Measurements from ENCODE around the gene ZNF618.
"Not testable (repeated sequence)": the region's sequence is repeated elsewhere in the genome, so short reads cannot be mapped to it uniquely, and the experiment has no call there.

Gene ZNF618

DNA sequence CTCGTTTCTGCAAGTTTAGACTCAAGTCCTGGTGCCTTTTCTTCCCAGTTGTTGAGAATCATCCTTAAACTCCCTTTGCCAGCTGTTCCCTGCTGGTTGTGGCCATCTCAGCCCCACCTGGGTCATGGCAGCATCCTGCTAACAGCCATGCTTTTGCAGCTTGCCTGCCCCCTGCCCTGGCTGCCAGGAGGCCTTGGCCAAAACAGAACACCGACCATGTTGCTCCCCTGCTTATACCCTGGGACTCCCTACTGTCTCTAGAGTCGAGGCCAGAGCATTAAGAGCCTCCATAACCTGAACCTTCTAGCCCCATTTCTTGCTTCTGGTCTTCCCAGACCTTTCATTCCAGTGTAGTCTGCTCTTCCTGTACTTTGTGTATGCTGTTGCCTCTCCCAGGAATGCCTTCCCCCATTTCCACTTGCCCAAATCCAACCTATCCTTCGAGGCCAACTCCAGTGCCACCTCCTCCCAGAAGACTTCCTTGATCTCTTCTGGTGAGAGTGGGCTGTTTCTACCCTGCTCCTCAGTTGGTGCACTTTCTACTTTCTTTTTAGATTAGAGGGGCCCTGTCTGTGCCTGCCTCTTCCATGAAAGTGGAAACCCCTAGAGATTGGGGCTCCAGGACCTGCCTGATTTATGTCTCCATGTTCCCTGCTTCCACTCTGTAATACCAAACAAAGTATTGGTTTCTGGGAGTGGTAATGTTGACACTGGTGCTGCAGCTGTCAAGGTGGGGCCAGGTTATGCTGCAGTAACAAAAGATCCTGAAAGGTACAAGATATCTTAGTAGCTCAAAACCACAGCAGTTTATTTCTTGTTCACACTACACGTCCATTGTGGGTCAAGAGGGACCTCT, 113.8 kb downstream of the ZNF618 start:
- no peak for FAIRE-seq

DNA sequence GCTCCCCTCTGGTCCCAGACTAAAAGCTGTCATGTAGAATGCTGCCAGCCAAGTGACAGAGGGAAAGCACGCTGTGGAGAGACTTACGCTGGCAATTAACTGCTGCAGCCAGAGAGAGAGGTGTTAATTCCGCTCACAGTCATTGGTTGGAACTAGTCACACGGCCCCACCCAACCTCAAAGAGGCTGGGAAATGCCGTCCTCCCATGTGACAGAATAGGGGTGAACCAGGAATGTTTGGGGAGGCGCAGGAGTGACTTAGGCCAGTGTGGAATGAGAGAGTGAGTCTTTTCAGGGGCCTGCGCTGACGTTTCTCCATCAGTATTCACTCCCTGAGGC, 114.4 kb downstream of the ZNF618 start:
- no peak for FAIRE-seq

DNA sequence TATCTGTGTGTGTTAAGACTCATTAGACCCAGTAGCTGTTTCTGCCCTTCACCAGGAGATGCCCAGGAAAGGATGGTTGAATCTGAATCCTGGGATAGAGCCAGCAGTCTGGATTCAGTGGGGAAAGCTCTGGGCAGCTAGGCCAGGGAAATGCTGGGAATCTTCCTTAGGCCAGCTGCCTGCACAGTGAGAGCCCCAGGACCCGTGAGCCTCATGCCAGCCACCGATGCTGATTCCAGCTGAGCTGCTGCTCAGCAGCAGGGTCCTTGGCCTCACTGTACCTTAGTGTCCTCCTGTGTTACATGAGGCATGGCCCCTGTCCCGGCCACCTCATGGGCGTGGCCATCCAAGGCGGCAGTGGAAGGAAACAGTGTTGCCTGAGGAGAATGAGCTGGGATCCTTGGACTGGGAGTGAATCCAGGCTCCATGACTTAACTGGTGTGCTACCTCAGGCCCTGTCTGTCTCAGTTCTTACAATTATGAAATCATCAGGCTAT, 114.9 kb downstream of the ZNF618 start:
- no peak for FAIRE-seq

DNA sequence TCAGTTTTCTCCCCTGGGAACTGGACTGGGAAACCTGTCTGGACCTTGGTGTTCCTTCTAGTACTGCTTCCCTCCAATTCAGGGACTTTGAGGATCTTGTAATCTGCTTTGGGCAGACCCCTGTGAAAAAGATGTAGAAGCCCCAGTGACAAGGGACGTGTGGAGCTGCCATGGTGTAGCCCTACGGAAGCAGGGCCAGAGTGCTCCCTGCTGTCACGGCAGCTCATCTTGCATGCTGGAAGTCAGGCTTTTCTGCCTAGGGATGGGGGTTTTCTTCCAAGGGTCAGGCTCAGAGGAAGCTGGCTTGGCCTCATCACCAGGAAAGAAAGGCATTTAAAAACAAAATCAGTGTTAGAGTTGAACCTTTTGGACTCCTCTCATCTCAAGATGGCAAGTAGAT, 115.6 kb downstream of the ZNF618 start:
- no peak for FAIRE-seq

DNA sequence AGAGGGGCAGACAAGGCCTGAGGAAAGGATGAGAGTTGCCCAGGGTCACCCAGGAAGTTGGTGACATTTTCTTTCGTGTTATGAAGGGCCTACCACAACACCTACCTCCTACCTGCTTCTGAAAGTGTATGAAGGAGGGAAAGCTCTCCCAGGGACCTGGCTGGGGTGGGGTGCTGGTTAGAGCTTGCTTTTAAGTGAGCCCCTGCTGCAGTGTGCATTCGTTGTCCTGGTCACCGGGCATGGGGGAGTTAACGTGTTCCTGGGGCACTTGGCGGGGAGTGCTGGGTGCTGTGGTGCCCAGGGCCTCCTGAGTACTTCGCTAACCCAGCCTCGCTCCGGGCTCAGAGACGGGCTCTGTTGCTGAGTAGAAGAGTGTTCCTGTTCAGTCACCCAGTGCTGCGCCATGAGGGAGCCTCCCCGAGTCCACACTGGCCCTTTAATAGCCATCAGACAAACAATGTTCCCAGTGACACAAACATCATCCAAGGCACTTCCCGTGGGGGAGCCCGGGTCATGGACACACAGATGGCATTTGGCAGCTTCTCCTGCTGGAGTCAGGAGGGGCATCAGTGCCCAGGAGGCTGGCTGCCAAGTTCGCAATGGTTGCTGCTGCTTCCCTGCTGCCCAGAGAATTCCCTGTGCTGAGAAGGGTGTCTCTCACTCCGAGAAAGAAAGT, 116.3 kb downstream of the ZNF618 start:
- FAIRE-seq: no peak

DNA sequence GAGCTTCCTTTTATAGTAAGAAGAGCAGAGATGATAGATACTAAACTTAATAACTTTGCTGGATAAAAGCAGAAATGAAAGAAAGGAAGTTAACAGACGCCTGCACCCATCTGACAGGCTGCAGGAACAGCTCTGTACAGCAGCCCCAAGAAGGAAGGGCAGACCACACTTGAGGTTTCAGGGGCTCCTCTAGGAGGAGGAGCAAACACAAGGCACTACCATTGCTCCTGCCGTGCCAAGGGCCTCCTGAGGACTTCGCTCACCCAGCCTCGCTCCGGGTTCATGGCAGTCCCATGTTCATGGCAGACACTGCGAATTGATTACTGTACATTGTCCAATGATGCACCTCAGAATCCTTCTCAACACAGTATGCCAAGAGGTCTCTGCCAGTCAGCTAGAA, 116.9 kb downstream of the ZNF618 start:
- FAIRE-seq: no peak

DNA sequence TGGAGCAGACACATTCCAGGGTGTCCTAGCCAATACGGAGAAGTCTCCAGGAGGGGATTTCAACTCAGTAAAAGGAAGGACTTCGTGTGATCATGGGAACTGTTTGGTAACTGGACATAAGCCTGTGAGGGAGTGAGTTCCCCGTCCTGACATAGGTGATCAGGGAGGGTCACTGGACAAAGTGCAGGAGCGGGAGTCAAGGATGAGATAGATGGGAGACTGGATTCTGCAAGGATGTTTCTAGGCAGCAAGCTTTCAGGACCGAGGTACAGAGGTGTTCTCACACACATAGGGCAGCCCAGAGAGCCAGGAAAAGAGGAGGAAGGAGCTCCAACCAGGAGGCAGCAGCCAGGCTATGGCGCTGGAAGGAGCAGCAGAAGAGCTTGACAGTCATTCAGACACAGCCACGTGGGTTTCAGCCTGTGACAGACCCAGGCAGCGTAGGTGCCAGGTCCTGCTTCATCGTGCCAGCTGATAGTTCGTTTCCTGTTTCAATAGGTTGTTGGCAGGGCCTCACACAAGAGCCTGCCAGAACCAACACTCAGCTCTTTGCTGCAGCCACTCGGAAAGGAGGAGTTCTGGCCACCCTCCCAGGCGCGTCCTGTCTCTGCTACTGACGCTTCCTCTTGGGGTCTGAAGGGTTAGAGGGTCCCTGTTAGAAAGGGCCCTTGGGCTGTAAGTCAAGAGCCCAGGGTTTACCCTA, 117.9 kb downstream of the ZNF618 start:
- peak; percentile 81 for FAIRE-seq

DNA sequence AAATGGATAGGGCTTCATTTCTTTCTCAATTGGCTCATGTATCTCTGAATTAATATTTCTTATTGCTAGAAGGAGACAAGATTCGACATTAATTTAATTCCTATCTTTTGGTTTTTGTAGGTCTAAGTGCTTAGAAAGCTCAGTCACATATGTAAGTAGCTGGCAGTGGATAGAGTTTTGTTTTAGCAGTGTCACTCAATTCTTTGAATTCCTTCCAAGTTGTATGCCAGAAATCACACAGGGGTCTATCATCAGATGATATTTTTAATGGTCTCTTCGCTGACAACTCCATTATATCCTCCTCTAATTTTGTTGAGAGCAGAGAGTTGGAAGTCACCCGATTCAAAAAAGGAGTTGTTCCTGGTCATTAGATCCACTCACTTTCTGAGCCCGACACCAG, 119.3 kb downstream of the ZNF618 start:
- FAIRE-seq: no peak

DNA sequence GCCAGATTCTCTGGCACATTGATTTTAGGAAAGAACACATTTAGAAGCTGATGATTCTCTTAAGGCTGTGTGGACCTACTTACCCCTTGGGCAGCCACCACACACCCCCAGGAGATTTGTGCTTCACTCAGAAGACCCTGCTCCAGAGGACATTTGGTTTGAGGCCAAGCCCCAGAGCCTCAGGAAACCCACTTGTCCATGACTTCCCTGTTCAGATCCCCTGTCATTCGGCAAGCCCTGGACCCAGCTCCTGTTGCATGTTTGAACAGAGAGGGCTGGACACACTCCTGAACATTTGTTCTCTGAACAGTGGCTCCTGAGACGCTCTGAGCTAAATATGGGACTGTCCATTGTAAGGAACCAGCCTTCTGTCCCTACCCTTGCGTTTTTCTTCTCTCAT, 119.9 kb downstream of the ZNF618 start:
- no peak for FAIRE-seq

DNA sequence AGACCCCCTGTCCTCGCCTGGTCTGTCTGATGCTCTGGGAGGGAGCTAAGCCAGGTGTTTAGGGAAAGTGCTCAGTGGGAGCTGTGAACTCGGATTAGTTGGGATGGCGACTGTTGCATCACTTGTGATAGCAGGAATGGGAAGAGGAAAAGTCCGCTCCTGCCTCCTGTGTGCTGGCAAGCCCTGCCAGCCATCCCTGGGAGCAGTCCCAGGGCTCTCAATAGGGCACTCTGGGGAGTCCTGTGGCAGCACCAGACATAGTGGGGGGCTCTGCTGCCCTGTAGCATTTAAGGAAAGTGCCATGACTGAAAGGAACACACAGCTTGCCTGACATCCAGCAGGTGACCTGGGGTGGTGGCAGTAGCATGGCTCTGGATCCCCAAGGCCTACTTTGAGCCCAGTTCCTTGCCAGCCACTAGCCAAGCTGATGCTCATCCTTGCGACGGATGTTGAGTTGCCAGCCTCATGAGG, 120.5 kb downstream of the ZNF618 start:
- FAIRE-seq: no peak

DNA sequence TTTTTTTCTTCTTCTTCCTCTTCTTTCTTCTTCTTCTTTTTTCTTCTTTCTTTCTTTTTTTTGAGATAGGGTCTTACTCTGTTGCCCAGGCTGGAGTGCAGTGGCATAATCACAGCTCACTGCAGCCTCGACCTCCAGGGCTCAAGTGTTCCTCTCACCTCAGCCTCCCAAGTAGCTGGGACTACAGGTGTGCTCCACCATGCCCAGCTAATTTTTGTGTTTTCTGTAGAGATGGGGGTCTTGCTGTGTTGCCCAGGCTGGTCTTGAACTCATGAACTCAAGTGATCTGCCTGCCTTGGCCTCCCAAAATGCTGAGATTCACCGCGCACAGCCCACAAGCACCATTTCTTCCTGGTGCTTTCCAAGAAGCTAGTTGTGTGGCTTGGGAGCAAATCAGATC, 121.0 kb downstream of the ZNF618 start:
- FAIRE-seq: not testable (repeated sequence)

DNA sequence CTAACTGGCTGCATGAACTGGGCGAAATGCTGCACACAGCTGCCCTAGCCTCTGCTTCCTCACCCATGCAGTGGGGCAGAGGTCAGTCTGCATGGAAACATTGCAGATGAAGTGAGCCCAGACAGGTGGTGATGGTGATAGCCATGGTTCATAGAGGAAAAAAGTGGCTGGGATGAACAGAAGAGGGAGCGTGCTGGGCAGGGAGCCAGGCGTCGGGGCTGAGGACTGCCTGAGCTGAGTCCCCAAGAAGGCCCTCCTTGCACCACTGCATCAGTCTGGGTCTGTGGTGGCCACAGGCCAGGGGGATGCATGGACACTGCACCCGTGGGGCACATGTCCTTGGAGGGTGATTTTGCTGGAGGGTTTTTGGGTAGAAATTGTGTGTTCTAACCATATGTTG, 121.5 kb downstream of the ZNF618 start:
- no peak for FAIRE-seq

DNA sequence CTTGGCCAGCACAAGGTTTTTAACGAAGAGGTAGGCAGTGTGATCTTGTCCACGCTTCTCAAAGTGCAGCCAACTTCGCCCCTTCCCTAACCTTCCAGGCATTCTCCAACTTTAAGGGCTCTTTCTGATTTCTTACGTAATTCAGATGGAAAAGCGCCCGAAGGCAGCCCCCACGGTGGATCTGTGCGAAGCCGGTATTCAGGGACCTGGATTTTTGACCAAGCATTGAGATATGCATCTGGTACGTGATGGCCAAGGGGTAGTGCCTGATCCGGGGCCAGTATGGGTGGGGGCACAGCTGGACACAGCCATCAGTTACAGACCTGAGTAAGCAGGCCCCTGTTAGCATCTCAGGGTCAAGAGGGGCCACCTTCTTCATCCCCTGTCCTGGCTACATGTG, 122.0 kb downstream of the ZNF618 start:
- FAIRE-seq: no peak

DNA sequence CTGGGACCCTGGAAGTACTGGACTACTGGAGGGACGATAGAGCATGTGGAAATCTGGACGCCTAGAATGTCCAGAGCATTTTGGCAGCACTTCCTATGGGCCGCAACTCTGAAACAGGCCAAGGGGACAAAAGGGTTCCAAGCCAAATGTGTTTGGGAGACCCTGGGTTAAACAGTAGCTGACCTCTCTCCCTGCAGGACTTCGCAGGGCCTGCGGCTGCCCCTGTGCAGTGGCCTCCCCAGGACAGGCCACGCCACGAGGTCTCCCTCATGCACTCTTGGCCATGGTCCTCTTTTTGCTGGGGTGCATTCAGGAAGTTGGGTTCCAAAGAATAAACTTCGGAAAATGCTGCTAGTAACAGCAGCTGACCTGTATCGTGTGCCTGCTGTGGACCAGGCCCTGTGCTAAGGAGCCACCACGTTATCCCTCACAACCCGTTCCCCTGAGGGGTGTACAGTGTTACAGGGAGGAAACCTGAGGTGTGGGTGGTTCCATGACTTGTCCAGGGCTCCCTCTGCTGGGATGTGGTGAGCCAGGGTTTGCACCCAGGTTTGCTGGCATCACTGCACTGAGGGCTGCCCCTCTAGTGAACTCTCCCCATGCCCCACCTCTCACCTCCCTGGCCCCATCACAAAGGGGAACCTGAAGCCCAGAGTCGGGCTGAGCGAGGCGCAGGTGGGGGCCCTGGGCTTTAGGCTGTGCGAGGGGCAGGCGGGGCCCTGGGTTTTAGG, 122.6 kb downstream of the ZNF618 start:
- FAIRE-seq: no peak

DNA sequence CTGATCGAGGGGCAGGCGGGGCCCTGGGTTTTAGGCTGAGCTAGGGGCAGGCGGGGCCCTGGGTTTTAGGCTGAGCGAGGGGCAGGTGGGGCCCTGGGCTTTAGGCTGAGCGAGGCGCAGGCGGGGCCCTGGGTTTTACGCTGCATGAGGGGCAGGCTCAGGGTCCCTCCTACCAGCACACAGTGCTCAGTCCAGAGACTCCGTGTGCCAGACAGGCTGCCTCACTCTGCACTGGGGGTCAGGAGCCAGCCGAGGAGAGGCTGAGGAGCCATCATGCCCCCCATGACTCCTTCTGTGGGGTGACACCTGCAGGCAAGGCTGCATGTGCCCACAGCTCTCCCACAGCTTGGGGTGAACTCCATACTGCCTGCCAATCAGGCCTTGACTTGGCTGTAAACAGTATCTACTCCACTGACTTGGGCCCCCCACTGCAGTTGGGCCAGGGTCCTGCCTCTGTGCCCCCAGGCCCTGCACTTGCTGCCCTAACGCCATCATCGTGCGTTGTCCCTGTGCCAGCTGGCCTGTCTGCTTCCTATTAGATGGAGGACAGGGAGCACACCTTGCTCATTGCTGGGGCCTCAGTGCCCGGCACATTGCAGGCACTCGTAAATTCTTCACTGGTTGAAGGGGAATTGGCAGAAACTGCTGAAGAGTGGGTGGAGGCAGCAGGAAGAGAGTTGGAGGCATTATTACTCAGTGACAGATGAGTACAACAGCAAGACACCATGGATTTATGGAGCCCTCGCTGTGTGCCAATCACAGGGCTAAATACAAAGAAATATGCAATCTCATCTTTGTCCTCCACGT, 123.3 kb downstream of the ZNF618 start:
- FAIRE-seq: no peak

DNA sequence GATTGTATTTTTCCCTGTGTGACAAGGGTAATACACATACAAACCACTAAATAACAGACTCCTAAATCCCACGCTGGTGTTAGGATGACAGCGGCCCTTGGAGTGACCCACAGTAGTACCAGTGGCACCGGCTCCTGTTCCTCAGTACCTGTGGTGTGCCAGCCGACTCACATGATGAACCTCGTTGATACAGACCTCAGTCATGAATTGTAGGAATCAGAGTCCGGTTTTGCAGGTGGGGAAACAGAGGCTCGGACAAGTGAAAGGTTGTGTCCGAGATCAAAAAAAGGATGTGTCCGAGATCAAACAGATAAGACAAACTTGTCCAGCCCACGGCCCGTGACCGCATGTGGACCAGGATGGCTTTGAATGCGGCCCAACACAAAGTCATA, 124.0 kb downstream of the ZNF618 start:
- no peak for FAIRE-seq

DNA sequence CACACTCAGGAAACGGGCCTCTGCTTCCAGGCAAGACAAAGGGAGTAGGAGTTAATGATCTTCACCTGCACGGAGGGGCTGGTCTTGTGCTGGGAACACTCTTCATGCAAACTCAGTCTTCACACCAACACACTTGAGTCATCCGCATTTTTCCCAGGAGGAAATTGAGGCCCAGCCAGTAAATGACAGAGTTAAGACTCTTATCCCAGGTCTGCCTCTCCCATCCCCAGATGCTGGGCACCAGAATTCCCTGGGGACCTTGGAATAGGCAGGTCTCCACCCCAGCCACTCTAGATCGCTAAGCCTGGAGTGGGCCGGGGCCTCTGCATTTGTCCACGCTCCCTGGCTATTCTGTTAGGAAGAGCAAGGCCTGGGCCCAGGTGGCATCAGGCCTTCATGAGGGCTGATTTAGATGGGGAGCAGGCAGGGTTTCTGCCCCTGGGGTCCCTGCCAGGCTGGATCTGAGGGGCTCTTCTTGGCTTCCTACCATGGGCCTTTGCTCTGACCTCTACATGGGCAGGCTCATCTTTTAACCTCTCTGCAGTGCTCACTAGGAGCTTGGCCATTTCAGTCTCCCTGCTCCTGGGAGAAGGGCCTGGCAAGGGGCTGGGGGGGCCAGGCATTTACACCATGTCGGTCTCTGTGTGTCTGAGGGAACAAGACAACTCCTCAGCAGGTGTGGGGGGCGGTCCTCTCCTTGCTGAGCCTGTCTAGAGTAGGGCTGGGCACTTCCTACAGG, 124.7 kb downstream of the ZNF618 start:
- FAIRE-seq: no peak

DNA sequence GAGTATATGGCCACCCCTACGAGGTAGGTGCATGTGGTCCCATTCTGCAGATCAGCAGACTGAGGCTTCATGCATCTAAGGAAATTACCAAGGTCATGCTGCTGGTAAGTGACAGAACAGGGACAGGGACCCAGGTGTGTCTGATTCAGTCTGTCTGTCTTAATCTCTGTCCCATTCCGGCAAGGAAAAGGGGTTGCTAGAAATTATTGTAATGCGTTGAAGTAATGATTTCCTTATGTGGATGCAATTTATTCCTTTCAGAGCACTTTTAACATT, 125.2 kb downstream of the ZNF618 start:
- FAIRE-seq: no peak

DNA sequence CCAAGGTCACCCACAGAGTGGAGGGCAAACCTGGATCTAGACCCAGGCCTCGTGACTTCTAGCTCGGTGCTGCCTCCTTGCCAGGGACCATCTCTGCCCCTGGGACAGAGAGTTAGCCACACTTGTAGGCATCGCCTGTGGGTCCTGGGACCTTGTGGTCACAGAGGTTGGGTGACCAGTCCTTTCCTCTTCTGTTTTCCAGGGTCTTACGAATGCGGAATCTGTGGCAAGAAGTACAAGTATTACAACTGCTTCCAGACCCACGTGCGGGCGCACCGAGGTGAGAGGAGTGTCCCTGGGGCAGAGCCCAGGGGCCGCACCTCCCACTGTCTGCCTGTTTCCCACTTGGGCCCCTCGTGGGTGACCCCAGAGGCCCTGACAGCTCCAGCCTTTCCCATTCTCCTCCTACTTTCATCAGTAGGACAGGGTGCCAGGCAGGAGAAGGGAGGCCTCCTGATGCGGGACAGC, 125.7 kb downstream of the ZNF618 start:
- no peak for FAIRE-seq

DNA sequence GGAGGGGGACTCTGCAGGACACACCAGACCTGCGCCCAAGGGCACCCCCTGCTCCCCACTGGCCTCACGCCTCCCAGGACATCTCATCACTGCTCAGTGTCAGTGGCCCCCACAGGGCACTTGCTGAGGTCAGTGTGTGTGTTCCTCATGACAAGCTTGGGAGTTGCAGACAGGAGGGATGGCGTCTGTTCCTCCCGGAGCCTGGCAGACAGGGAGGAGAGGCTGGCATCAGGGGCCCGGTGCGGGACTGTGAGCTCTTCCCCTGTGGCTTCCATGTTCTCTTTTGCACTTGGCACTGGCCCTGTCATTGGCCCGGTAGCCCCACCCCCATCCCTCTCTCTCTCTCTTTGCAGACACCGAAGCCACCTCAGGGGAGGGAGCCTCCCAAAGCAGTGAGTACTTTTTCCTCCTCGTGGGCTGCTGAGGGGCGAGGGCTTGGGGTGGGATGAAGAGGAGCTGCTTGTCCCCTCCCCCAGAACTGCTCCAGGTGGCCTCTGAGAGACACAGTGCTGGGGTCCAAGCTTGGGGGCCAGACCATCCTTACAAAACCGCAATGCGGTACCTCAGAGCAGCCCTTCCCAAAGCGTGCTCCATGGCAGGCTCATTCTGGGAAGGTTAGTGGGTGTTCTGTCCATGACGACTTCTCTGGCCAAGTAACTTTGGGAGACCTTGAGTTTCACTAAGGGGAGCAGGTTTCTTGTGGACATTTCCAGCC, 126.3 kb downstream of the ZNF618 start:
- no peak for FAIRE-seq

DNA sequence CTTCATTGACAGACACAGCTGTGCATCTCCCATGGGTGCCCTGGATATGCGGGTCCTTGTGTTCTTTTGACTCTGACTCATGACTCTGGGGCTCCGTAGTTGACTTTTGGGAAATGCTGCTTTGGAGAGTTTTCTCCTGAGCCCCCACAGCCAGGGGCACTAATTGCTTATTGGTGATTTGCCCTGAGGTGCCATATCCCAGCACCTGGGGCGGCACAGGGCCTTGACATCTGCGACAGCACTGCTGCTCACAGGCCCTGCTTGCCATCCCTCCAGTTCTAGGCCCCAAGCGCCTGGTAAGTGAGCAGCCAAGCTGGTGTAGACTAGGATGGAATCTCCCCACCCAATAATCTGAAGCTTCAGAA, 126.9 kb downstream of the ZNF618 start:
- no peak for FAIRE-seq
